Skeletal muscle cell (primary cell): Measurements from ENCODE around the gene CST2.
"Not testable (repeated sequence)": the region's sequence is repeated elsewhere in the genome, so short reads cannot be mapped to it uniquely, and the experiment has no call there.

Experiments used
- DNase-seq: peaks from one replicate; pipeline ENCODE4 v3.0.0-alpha.2; 2010; ENCODE audit warnings: low read depth
- H3K4me3 ChIP-seq: 2 replicates; pipeline ENCODE4 v1.5.1; 2011; ENCODE audit warnings: low read depth, mild to moderate bottlenecking, control low read depth, low read length, moderate library complexity

Gene CST2

DNA sequence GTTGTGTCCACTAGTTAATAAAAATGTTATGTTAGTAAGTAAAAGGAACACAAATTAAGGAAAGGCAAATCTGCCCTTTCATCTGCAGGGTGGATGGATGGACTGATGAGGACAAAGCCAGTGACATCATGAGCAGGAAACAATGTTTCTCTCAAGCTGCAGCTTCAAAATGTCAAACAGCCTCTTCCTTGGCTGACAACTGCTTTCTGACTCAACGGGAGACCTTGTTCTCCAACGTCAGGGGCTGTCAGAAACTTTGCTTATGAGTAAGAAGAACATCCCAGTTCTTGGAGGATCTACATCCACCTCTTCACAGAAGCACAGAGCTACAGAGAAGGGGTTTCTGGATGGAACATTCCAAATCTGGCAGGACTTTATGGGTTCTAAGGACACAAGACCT lies 6.0 kb downstream of the CST2 start:
- DNase-seq = no peak
- no peak overlapping the region for H3K4me3 ChIP-seq

GRCh38 chr20:23811559-23811958 lies 15.0 kb downstream of the CST2 start:
- DNase-seq, H3K4me3 ChIP-seq: not testable (repeated sequence)

GRCh38 chr20:23810349-23810748 lies 16.2 kb downstream of the CST2 start:
- not testable (repeated sequence) for H3K4me3 ChIP-seq, DNase-seq

- no peak overlapping the region for H3K4me3 ChIP-seq
- DNase-seq = no peak
These were observed 25.7 kb downstream of the CST2 start for GRCh38 chr20:23800865-23801264.

- not testable (repeated sequence) for DNase-seq
These were observed 27.2 kb downstream of the CST2 start for GRCh38 chr20:23799216-23799847.

GRCh38 chr20:23795526-23795925 lies 31.0 kb downstream of the CST2 start:
- H3K4me3 ChIP-seq = no peak overlapping the region
- no peak for DNase-seq

More at GRCh38 chr20:23799216-23799847, 27.2 kb downstream of the CST2 start:
- not testable (repeated sequence) for H3K4me3 ChIP-seq

DNA sequence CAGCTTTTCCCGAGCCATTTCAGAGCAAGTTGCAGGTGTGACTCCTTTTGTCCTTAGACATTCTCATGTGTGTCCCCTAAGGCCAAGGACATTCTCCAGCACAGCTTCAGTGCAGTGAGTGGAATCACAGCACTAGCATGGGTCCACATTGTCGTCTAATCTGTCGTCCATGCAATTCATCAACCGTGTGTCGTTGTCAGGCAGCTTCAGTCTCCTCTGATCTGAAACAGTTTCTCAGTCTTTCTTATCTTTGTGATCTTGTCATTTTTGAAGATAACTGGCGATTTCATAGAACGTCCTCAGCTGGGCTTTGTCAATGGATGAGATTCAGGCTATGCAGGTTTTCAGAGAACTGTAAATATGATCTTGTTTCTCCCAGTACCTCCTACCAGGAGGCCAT lies 31.7 kb downstream of the CST2 start:
- DNase-seq = no peak
- H3K4me3 ChIP-seq = no peak overlapping the region

GRCh38 chr20:23794065-23794464 lies 32.5 kb downstream of the CST2 start:
- no peak for DNase-seq
- H3K4me3 ChIP-seq = no peak overlapping the region

- DNase-seq = no peak
- no peak overlapping the region for H3K4me3 ChIP-seq
These were observed 43.1 kb downstream of the CST2 start for GRCh38 chr20:23783447-23783846.

DNA sequence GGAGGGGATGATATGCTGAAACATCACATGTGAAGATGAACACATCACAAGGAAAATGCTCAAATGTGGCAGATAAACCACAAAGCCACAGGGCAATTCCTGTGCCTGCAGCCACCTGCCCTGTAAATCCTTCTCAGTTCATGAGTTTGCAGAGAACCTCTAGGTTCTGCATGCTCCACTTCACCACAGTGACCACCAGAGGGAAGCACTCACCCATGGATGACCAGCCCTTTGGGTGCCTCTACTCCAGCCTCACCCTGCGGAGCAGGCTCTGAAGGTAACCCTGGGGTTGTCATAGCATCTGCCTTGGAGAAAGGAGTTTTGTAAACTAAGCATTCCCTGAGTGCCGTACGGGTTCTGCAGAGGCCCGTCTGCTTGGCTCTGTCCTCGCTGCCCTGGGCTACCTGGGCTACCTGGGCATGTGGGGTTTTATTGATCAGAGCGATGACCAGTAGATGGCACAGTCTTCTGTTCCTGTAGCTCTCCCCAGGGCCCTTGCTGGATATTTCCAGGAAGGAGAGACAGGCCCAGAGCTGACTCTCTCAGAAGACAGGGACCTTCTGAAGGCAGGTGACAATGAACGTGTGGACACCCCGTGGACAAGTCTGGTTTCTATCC lies 44.1 kb downstream of the CST2 start:
- no peak for DNase-seq

GRCh38 chr20:23778676-23779075 lies 47.9 kb downstream of the CST2 start:
- not testable (repeated sequence) for DNase-seq, H3K4me3 ChIP-seq

More for the DNA sequence above, 44.1 kb downstream of the CST2 start:
- H3K4me3 ChIP-seq = no peak overlapping the region

DNA sequence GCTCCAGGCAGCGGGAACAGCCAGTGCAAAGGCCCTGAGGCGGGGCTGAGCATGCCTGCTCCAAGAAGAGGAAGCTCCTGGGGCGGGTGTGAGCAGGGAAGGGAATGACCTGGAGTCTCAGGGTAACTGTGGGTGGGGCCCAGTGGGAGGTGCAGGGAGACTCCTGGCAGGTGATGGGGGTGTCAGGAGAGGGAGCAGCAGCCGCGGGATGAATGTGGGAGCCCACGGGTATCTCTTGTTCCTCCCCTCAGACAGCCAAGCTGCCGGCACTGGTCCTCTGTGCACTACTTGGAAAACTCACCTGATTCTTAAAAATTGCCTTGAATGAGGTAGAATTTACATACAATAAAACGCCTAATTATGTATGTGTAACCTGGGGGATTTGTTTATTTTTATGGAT lies 49.1 kb downstream of the CST2 start:
- not testable (repeated sequence) for H3K4me3 ChIP-seq, DNase-seq

- no peak overlapping the region for H3K4me3 ChIP-seq
- DNase-seq = no peak
These were observed 50.3 kb downstream of the CST2 start for GRCh38 chr20:23776067-23776771.

DNA sequence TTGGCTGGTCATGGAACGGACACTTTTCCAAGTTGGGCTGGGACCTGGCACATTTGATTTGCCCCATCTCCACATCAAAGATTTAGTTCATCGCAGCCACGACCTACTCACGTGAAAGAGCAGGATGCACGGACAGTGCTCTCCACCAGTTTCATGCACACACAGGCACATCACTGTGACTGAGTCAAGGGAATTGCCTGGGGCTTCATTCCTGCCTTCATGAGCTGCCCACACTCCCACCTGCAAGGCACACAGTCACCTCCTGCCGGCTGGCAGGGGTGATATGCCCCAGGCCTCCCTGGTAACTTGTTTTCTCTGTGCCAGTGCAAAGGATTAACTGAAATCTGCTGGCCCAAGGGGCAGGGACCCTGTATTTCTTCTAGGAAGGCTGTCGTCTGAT lies 52.4 kb downstream of the CST2 start:
- DNase-seq = no peak
- no peak overlapping the region for H3K4me3 ChIP-seq
